Epithelial cell of esophagus (primary cell): ENCODE measurements around the gene WDR91.
A peak's percentile ranks its signal among the peaks of the same experiment; 100 is the strongest.
"Not testable (repeated sequence)": the region's sequence is repeated elsewhere in the genome, so short reads cannot be mapped to it uniquely, and the experiment has no call there.

Experiments
- DNase-seq: peaks from one replicate; pipeline ENCODE4 v3.0.0; 2010; ENCODE audit warnings: low read depth
- H3K4me3 ChIP-seq: 2 replicates; pipeline ENCODE4 v1.5.1; 2011; ENCODE audit warnings: mild to moderate bottlenecking, low read length, control low read depth
- TF ChIP-seq, protein P1 (sequence below): IDR thresholded peaks from 2 replicates; pipeline ENCODE4 v1.5.1; 2011; ENCODE audit warnings: low read depth, mild to moderate bottlenecking, low read length, control low read depth, inconsistent platforms; ENCODE audit not compliant: insufficient read depth; ENCODE audit errors: missing control alignments

Gene WDR91

DNA sequence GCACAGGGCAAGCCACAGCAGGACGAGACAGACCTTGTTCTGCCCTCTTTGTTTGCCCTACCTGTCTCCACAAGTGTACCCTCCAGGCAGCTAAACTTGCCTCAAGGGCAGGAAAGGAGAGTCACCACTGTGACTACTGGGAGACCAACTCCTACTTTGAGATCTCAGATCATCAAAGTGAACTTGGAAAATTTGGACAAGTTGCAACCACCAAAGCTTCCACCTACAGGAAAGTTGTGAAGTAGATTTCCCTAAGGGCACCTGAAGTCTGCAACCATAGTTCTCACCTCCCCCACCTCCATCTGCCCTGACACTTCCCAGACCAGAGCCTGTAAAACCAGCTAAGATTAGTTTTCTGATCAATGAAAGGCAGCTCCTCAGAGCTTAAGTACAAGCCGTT, 2.5 kb upstream of the WDR91 start:
- TF ChIP-seq, protein P1, sequence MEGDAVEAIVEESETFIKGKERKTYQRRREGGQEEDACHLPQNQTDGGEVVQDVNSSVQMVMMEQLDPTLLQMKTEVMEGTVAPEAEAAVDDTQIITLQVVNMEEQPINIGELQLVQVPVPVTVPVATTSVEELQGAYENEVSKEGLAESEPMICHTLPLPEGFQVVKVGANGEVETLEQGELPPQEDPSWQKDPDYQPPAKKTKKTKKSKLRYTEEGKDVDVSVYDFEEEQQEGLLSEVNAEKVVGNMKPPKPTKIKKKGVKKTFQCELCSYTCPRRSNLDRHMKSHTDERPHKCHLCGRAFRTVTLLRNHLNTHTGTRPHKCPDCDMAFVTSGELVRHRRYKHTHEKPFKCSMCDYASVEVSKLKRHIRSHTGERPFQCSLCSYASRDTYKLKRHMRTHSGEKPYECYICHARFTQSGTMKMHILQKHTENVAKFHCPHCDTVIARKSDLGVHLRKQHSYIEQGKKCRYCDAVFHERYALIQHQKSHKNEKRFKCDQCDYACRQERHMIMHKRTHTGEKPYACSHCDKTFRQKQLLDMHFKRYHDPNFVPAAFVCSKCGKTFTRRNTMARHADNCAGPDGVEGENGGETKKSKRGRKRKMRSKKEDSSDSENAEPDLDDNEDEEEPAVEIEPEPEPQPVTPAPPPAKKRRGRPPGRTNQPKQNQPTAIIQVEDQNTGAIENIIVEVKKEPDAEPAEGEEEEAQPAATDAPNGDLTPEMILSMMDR: no peak
- no peak overlapping the region for H3K4me3 ChIP-seq
- peak; percentile 89 for DNase-seq

DNA sequence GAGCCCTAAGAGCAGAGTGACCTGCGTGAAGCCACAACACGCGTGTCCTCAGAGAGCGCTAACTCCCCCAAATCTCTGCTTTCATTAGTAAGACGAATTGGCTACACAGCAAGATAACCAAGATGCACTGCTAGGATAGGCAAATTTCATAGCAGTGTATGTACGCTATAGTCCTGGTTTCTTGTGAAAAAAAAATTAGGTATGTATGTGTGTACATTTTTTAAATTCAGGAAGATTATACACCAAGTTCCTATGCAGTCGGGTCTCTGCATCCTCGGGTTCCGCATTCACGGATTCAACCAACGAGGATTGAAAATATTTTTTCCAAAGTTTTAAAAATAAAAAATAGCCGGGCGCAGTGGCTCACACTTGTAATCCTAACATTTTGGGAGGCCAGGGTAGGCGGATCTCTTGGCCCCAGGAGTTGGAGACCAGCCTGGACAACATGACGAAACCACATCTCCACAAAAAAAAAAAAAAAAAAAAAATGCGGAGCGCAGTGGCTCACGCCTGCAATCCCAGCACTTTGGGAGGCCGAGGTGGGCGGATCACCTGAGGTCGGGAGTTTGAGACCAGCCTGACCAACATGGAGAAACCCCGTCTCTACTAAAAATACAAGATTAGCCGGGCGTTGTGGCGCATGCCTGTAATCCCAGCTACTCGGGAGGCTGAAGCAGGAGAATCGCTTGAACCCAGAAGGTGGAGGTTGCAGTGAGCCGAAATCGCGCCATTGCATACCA, 790 bp upstream of the WDR91 start:
- DNase-seq: not testable (repeated sequence)
- peak overlapping the region; percentile 59 for H3K4me3 ChIP-seq

DNA sequence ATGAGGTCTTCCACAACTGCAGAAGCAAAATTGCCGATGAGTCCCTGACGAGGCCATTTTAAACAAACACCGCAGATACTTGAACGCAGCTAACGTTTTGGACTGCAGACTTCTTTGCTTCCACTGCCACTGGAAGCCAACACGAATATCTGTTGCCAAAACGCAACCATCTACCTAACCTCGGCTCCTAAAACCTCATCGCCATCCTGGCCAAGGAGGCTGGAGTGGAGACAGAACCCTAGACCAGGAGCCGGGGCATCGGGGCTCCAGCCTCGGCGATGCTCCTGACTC, 493 bp downstream of the WDR91 start:
- DNase-seq: peak; percentile 16
- TF ChIP-seq, protein P1: no peak
- H3K4me3 ChIP-seq: peak overlapping the region; percentile 52

DNA sequence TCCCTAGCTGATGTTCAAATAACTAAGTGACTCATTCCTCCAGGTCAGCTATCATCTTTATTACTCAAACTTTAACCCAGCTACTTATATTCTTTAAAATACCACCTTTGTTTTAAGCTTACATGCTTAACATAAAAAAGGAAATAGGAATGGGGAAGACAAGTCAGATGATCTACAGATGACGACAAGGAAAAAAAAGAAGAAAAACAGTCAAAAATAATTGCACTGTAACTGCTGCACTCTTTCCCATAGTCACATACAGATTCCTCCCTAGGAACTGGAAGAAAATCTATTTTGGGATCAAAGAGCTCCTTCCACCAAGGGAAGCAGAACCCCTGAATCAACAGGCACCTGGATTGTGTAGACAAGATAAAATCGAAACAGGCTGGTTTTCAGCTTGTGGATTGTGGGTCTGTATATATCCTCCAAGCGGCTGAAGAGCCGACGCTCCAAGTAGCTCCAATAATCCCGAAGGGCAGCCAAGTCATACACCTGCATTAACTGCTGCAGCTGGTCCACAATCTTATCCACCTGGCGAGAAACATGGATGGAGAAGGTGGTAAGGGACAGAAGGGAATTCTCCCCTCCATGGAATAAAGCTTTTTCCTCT, 2.0 kb downstream of the WDR91 start:
- no peak for DNase-seq
- no peak overlapping the region for H3K4me3 ChIP-seq
- TF ChIP-seq, protein P1: no peak

DNA sequence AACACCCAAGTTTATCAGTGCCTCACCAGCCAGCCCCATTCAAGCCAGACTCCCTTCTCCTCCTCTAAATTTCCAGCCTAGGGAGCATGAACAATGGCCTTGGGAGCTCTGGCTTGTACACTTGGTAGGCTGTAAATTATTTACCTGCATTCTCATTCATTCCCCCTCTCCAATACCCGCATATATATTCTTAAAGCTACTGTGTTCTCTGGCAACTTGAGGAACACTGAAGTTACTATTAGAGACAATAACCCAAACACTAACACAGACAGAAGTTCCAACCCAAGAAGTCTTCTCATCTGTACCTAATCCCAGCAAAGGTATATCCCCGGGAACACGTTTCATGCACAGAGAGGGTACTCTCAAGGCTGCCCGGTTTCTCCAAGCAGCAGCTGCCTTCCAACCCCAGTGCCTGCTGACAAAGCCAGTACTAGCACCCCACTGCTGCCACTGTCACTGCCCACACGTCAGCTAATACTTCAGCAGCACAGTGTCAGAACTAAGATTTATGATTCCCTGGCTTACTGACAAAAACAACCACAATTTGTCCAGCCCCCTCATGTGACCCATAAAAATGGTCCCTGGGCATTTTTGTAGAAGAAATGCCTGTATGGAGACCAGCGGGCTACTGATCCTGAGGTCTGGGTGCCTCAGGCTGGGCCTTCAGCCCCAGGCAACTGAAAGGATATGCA, 3.1 kb downstream of the WDR91 start:
- DNase-seq: no peak
- TF ChIP-seq, protein P1: no peak
- H3K4me3 ChIP-seq: no peak overlapping the region

DNA sequence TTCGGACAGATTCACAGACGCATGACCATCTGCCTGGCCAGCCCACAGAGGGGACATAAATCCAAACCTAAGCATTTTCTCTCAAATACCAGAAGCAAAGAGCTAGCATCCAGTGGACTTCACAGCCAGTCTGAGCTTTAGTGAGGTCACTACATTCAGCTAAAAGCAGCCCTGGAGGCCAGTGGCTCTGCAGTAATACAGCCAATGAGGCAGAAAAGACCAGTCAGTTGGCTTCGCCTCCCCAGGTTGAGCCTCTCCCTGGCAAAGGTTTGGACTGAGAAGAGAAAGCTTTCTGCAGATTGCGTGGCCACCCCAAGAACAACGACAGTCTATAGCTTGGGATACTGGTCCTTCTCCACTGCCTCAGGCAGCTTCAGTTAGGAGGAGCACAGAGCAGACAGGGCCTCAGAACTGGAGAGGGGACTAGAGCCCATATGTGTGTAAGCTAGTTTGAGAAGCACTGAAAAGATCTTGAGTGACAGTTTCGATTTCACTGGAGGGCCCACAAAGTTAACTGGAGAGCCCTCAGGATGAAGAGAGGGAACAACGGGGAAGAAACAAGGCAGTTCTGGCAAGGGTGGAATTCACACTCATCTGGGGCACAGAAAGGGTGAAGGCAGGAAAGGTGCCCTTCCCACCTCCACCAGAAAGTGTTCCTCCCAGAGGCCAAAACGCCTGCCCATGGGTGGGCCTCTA, 3.8 kb downstream of the WDR91 start:
- no peak for DNase-seq
- no peak overlapping the region for H3K4me3 ChIP-seq

DNA sequence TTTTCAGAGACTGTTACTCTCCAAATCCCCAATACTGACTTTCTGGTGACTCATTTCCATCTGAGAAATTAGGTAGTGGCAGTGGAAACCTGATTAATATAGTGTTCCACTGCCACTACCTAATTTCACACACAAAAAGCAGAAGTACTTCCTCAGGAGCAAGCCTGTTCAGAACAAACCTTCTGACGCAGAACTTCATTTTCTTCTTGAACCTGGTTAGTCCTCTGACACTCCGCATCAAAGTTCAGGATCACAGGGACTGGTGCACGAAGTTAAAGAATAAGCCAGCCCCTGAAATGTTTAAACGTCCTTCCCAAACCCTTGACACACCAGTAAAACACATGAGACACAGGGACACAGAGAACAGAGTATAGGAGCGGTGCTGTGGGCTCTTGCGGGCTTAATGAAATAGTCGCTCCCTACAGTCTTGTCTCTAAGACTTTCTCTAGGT, 4.4 kb downstream of the WDR91 start:
- no peak overlapping the region for H3K4me3 ChIP-seq
- no peak for DNase-seq
- TF ChIP-seq, protein P1: no peak

More for the DNA sequence above, 3.8 kb downstream of the WDR91 start:
- TF ChIP-seq, protein P1: no peak
